ENCODE results near the gene C20orf204. TPM values are rescaled to one million over a fixed set of nuclear protein-coding genes. Genes with fewer than 3 reads are reported as not detected.

Gene C20orf204
- total RNA-seq, 4 donors from 2014 or later = 0.17 to 1.6 (median 0.32) TPM

DNA sequence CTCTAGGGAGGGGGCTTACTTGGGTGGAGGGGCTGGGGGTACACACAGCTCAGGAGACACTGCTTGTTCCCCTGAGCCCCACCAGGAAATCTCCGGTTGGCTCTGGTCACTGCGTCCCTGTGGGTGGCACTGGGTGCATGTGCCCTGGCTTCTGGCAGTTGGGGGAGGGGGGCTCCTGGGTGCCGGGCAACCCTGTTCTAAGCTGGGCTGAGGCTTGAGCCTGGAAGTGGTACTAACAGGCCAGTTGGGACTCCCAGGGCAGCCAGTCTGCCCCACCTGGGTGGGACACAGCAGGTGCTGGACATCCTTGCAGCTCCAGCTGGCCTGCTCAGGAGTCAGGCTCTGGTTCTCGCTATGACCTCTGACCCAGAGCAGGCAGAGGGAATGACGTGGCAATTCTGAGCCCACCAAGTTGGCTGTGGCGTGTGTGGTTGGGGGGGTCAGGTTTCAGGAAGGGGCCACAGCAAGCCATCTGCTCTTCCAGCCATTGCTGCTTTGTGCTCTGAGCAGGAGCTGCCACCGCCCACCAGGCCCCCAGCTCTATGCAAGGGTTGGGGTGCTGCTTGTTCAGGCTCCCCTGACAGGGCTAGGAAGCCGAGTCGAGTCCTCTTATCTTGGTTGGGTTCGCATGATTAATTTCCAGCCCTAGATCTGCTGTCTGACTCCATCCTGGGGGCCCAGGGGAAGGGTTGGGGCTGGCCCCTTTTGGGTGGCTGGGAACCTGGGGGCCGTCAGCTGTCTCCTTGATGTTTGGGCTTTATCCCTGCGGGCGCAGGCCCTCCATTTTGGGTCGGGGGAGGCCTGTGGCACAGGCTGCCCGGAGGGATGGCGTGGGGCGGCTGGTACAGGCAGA lies 590 bp downstream of the C20orf204 start:
- 63% methylated on average over 4 of the region's 17 CpGs for WGBS
- H3K27me3 ChIP-seq = peaks cover 3 to 65% (median 51%) of the 10 kb centered on the region in 4 donors

DNA sequence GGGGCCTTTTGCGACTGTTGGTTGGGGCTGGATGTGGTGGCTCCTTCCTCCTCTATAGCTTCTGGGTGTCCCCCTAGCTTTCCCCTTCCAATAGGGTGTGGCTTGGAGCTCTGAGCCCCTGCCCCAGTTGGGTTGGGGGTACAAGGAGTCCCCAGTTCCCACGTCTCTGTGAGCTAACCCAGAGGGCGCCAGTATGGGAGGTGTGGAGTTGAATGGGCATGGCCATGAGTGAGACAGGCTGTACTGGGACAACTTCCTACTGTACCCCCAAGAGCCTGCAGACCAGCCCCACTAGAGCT lies 1.2 kb downstream of the C20orf204 start:
- H3K4me3 ChIP-seq = no peak overlapping the region
- H3K4me1 ChIP-seq = peaks cover 34 to 51% (median 48%) of the 10 kb centered on the region in 4 donors
- WGBS = 67% methylated on average over 2 of the region's 3 CpGs
- peaks cover 10 to 37% (median 32%) of the 10 kb centered on the region in 4 donors for H3K36me3 ChIP-seq
- peaks cover 3 to 71% (median 57%) of the 10 kb centered on the region in 4 donors for H3K27me3 ChIP-seq
- intact Hi-C loops (cut with DNase I) = no loop called here
- no peak for TF ChIP-seq EP300 (IDR thresholded peaks at IDR 0.05)
- TF ChIP-seq, protein P1, sequence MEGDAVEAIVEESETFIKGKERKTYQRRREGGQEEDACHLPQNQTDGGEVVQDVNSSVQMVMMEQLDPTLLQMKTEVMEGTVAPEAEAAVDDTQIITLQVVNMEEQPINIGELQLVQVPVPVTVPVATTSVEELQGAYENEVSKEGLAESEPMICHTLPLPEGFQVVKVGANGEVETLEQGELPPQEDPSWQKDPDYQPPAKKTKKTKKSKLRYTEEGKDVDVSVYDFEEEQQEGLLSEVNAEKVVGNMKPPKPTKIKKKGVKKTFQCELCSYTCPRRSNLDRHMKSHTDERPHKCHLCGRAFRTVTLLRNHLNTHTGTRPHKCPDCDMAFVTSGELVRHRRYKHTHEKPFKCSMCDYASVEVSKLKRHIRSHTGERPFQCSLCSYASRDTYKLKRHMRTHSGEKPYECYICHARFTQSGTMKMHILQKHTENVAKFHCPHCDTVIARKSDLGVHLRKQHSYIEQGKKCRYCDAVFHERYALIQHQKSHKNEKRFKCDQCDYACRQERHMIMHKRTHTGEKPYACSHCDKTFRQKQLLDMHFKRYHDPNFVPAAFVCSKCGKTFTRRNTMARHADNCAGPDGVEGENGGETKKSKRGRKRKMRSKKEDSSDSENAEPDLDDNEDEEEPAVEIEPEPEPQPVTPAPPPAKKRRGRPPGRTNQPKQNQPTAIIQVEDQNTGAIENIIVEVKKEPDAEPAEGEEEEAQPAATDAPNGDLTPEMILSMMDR (IDR thresholded peaks at IDR 0.05) = no peak
- TF ChIP-seq POLR2AphosphoS5 (IDR thresholded peaks at IDR 0.05) = no peak
- TF ChIP-seq POLR2A (IDR thresholded peaks at IDR 0.05; ENCODE audit: low read depth) = no peak
- H3K27ac ChIP-seq (replicated peaks in 1 of 4) = no peak overlapping the region
- no peak for DNase-seq (ENCODE audit: extremely low spot score)
- no peaks in the 10 kb centered on the region for H3K9me3 ChIP-seq

More for the DNA sequence above, 590 bp downstream of the C20orf204 start:
- TF ChIP-seq, protein P1 (IDR thresholded peaks at IDR 0.05) = no peak
- TF ChIP-seq POLR2A (IDR thresholded peaks at IDR 0.05; ENCODE audit: low read depth) = no peak
- no peak for TF ChIP-seq EP300 (IDR thresholded peaks at IDR 0.05)
- H3K9me3 ChIP-seq = no peaks in the 10 kb centered on the region
- H3K27ac ChIP-seq (replicated peaks in 1 of 4) = no peak overlapping the region
- H3K36me3 ChIP-seq = peaks cover 16 to 43% (median 38%) of the 10 kb centered on the region in 4 donors
- intact Hi-C loops (cut with DNase I) = no loop called here
- no peak overlapping the region for H3K4me3 ChIP-seq
- peaks cover 29 to 45% (median 42%) of the 10 kb centered on the region in 4 donors for H3K4me1 ChIP-seq
- DNase-seq (ENCODE audit: extremely low spot score) = no peak

DNA sequence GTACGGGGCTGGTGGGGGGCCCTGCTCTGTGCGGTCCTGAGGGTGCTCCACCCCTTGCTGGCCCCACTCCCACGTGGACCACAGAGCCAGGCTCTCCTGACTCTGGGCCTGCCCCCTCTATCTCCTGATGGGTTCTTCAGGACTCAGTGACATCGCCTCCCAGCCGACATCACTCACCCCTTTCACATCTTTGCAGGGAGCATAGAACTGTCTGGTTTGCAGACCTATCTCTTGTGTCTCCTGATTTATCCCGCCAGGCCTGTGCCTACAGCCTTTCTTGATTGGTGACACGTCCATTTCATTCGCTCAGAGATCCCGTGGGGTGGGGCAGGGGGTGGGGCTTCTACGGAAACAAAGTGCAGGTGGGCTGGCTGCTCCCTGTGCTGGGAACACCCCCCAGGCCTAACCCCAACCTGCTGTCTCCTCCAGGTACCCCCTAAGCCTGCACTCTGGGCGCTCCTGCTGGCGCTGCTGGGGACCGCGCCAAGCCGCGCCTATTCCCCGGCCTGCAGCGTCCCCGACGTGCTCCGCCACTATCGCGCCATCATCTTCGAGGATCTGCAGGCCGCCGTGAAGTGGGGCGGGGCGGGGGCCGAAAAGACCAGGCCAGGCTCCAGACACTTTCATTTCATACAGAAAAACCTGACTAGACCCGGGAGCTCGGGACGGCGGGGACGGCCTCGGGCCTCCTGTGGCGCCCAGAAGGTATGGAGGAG lies 1.7 kb downstream of the C20orf204 start:
- peaks cover 6 to 32% (median 27%) of the 10 kb centered on the region in 4 donors for H3K36me3 ChIP-seq
- H3K27ac ChIP-seq (replicated peaks in 1 of 4) = no peak overlapping the region
- H3K27me3 ChIP-seq = peaks cover 3 to 76% (median 61%) of the 10 kb centered on the region in 4 donors
- WGBS = 19% methylated on average over 17 of the region's 36 CpGs
- no peak for DNase-seq (ENCODE audit: extremely low spot score)
- intact Hi-C loops (cut with DNase I) = no loop called here
- H3K4me1 ChIP-seq = peaks cover 37 to 55% (median 53%) of the 10 kb centered on the region in 4 donors
- peak overlapping the region; percentile 51 to 60 (median 56) for H3K4me3 ChIP-seq
- TF ChIP-seq, protein P1 (IDR thresholded peaks at IDR 0.05) = no peak
- TF ChIP-seq POLR2AphosphoS5 (IDR thresholded peaks at IDR 0.05) = no peak
- TF ChIP-seq POLR2A (IDR thresholded peaks at IDR 0.05; ENCODE audit: low read depth) = no peak
- TF ChIP-seq EP300 (IDR thresholded peaks at IDR 0.05) = no peak
- H3K9me3 ChIP-seq = no peaks in the 10 kb centered on the region

DNA sequence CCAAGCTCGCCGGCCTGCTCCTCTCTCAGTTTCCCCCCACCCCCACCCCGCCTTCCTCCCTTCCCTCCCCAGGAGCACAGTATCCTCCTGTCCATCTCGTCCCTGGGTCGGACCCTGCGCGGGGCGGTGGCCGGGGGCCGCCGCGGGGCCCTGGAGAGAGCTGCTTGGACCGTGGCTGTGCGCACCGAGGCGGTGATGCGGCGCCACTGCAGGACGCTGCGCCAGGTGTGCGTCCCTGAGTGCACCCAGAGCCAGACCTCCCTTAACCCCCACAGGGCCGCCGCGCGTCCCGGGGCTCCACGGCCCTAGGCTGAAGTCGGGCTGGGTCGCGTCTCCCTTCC lies 2.2 kb downstream of the C20orf204 start:
- intact Hi-C loops (cut with DNase I) = no loop called here
- peak overlapping the region; percentile 51 to 60 (median 56) for H3K4me3 ChIP-seq
- no peak for TF ChIP-seq POLR2A (IDR thresholded peaks at IDR 0.05; ENCODE audit: low read depth)
- TF ChIP-seq EP300 (IDR thresholded peaks at IDR 0.05) = no peak
- peaks cover 3 to 82% (median 61%) of the 10 kb centered on the region in 4 donors for H3K27me3 ChIP-seq
- no peaks in the 10 kb centered on the region for H3K9me3 ChIP-seq
- peak overlapping the region in 2 of 4 donors; percentile 53 to 70 for H3K27ac ChIP-seq (replicated peaks in 1 of 4)
- H3K4me1 ChIP-seq = peaks cover 37 to 55% (median 53%) of the 10 kb centered on the region in 4 donors
- DNase-seq (ENCODE audit: extremely low spot score) = no peak
- peaks cover 6 to 27% (median 21%) of the 10 kb centered on the region in 4 donors for H3K36me3 ChIP-seq
- no CpG with 5 or more reads among the region's 30 CpGs for WGBS

All from esophagus muscularis mucosa (tissue), 4 donors.